ENCODE data around the gene GRB10. TPM values are rescaled to one million over a fixed set of nuclear protein-coding genes. Genes with fewer than 3 reads are reported as not detected.

Gene GRB10
- total RNA-seq, 1 donor from 2014 or later = 67.7 TPM

- Histone ChIP-seq H3K36me3 (ENCODE audit: control insufficient read depth, insufficient read depth, low read length) (peaks cover 8% of the 10 kb centered on the region), H3K27me3 (ENCODE audit: control insufficient read depth, insufficient read depth, low read length) (no peaks in the 10 kb centered on the region), H3K4me3 (ENCODE audit: low read depth, low read length) (no peak overlapping the region)
- FAIRE-seq (no peak), DNase-seq (ENCODE audit: low read depth) (no peak)
- no peak for TF ChIP-seq CTCF (IDR thresholded peaks at IDR 0.05; ENCODE audit: insufficient read depth, low read length, severe bottlenecking)
These were observed 83.6 kb downstream of the GRB10 start for GRCh38 chr7:50699143-50699542.

GRCh38 chr7:50697748-50698147 is 84.9 kb downstream of the GRB10 start:
- H3K27me3 ChIP-seq (ENCODE audit: control insufficient read depth, insufficient read depth, low read length) = no peaks in the 10 kb centered on the region
- no peak for FAIRE-seq
- peaks cover 8% of the 10 kb centered on the region for H3K36me3 ChIP-seq (ENCODE audit: control insufficient read depth, insufficient read depth, low read length)
- H3K4me3 ChIP-seq (ENCODE audit: low read depth, low read length) = no peak overlapping the region
- DNase-seq (ENCODE audit: low read depth) = no peak
- TF ChIP-seq CTCF (IDR thresholded peaks at IDR 0.05; ENCODE audit: insufficient read depth, low read length, severe bottlenecking) = no peak

- FAIRE-seq = no peak
- DNase-seq (ENCODE audit: low read depth) = peak; percentile 20
- Histone ChIP-seq H3K4me3 (ENCODE audit: low read depth, low read length) (no peak overlapping the region), H3K27me3 (ENCODE audit: control insufficient read depth, insufficient read depth, low read length) (no peaks in the 10 kb centered on the region), H3K36me3 (ENCODE audit: control insufficient read depth, insufficient read depth, low read length) (peaks cover 3% of the 10 kb centered on the region)
- TF ChIP-seq CTCF (IDR thresholded peaks at IDR 0.05; ENCODE audit: insufficient read depth, low read length, severe bottlenecking) = peak; percentile 33
These were observed 85.7 kb downstream of the GRB10 start for GRCh38 chr7:50696810-50697582.

- Histone ChIP-seq H3K27me3 (ENCODE audit: control insufficient read depth, insufficient read depth, low read length) (no peaks in the 10 kb centered on the region), H3K36me3 (ENCODE audit: control insufficient read depth, insufficient read depth, low read length) (peaks cover 2% of the 10 kb centered on the region), H3K4me3 (ENCODE audit: low read depth, low read length) (no peak overlapping the region)
- no peak for TF ChIP-seq CTCF (IDR thresholded peaks at IDR 0.05; ENCODE audit: insufficient read depth, low read length, severe bottlenecking)
- FAIRE-seq = no peak
- no peak for DNase-seq (ENCODE audit: low read depth)
These were observed 87.7 kb downstream of the GRB10 start for GRCh38 chr7:50695026-50695425.

GRCh38 chr7:50693455-50694130 is 89.1 kb downstream of the GRB10 start:
- TF ChIP-seq CTCF (IDR thresholded peaks at IDR 0.05; ENCODE audit: insufficient read depth, low read length, severe bottlenecking) = no peak
- H3K4me3 ChIP-seq (ENCODE audit: low read depth, low read length) = no peak overlapping the region
- H3K27me3 ChIP-seq (ENCODE audit: control insufficient read depth, insufficient read depth, low read length) = no peaks in the 10 kb centered on the region
- FAIRE-seq (no peak), DNase-seq (ENCODE audit: low read depth) (no peak)
- peaks cover 5% of the 10 kb centered on the region for H3K36me3 ChIP-seq (ENCODE audit: control insufficient read depth, insufficient read depth, low read length)

Data from bronchial epithelial cell (primary cell).